GM18498 (cell line): Measurements from ENCODE around the gene PDE3B.
"Not testable (repeated sequence)": the region's sequence is repeated elsewhere in the genome, so short reads cannot be mapped to it uniquely, and the experiment has no call there.

ENCODE experiments used
- ATAC-seq: cut with Tn5 transposase; IDR thresholded peaks from one replicate; pipeline ENCODE4 v1.9.1; 2021; ENCODE audit warnings: mild to moderate bottlenecking, moderate library complexity; ENCODE audit not compliant: unreplicated experiment

Gene PDE3B

GRCh38 chr11:14643697-14644225, at the start of gene PDE3B:
Gene PDE3B, plus strand, starts transcription at chr11:14643804. Its CDS starts 272 bp downstream, at chr11:14644076.
- peak; percentile 78 for ATAC-seq

- ATAC-seq = not testable (repeated sequence)
Observed at GRCh38 chr11:14595261-14595660, 48.3 kb upstream of the PDE3B start.

- ATAC-seq = no peak
Observed at GRCh38 chr11:14607713-14608112, 35.9 kb upstream of the PDE3B start.

- ATAC-seq = no peak
Observed at GRCh38 chr11:14609902-14610301, 33.7 kb upstream of the PDE3B start.

GRCh38 chr11:14611939-14612338, 31.7 kb upstream of the PDE3B start:
- no peak for ATAC-seq

GRCh38 chr11:14612694-14613093, 30.9 kb upstream of the PDE3B start:
- ATAC-seq = no peak

- no peak for ATAC-seq
Observed at GRCh38 chr11:14614091-14614622, 29.4 kb upstream of the PDE3B start.

- ATAC-seq = no peak
Observed at GRCh38 chr11:14617241-14618027, 26.2 kb upstream of the PDE3B start.

GRCh38 chr11:14618060-14618459, 25.5 kb upstream of the PDE3B start:
- ATAC-seq = no peak

GRCh38 chr11:14619603-14620531, 23.7 kb upstream of the PDE3B start:
- no peak for ATAC-seq

GRCh38 chr11:14622223-14622954, 21.2 kb upstream of the PDE3B start:
- ATAC-seq = no peak

- ATAC-seq = no peak
Observed at GRCh38 chr11:14623036-14623435, 20.6 kb upstream of the PDE3B start.

GRCh38 chr11:14625586-14626205, 17.9 kb upstream of the PDE3B start:
- peak; percentile 47 for ATAC-seq

GRCh38 chr11:14626650-14627049, 17.0 kb upstream of the PDE3B start:
- ATAC-seq = no peak

GRCh38 chr11:14633506-14634224, 9.9 kb upstream of the PDE3B start:
- ATAC-seq = not testable (repeated sequence)

GRCh38 chr11:14634813-14635212, 8.8 kb upstream of the PDE3B start:
- no peak for ATAC-seq

GRCh38 chr11:14635546-14635945, 8.1 kb upstream of the PDE3B start:
- no peak for ATAC-seq

- ATAC-seq = peak; percentile 66
Observed at GRCh38 chr11:14636119-14636518, 7.5 kb upstream of the PDE3B start.

GRCh38 chr11:14637868-14638409, 5.7 kb upstream of the PDE3B start:
- ATAC-seq = no peak
